Peyer's patch (tissue), 4 donors: ENCODE data around the gene DDX39A.

Source experiments
- POLR2A ChIP-seq, 2 donors: fragments of 450-650 bp; IDR thresholded peaks; one replicate each; pipeline ENCODE4 v1.5.1; 2017; ENCODE audit warnings: antibody characterized with exemption in 2 of 2, mild to moderate bottlenecking in 2 of 2, moderate library complexity in 2 of 2
- TF ChIP-seq, protein P1 (sequence below), 6 experiments: fragments of 450-650 bp in 4 of 6; fragments of 200-600 bp in 2 of 6; sonication (generic) in 1 of 6; IDR thresholded peaks; one replicate each; pipeline ENCODE4 v1.5.1; 2017 to 2019; ENCODE audit warnings: antibody characterized with exemption in 6 of 6, mild to moderate bottlenecking in 3 of 6, moderate library complexity in 1 of 6

DNA sequence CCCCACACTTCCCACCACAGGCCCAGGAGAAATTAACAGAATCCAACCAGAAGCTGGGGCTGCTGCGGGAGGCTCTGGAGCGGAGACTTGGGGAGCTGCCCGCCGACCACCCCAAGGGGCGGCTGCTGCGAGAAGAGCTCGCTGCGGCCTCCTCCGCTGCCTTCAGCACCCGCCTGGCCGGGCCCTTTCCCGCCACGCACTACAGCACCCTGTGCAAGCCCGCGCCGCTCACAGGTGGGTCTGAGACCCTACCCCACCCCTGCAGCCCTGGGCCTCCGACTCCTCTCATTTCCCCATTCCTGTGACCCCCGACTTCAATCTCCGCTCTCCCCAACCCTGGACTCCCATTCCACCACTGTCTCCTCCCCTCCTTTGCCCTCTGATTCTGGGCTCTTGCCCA lies 31.7 kb upstream of the DDX39A start:
- TF ChIP-seq POLR2A (IDR thresholded peaks at IDR 0.05), result no peak
- TF ChIP-seq, protein P1, sequence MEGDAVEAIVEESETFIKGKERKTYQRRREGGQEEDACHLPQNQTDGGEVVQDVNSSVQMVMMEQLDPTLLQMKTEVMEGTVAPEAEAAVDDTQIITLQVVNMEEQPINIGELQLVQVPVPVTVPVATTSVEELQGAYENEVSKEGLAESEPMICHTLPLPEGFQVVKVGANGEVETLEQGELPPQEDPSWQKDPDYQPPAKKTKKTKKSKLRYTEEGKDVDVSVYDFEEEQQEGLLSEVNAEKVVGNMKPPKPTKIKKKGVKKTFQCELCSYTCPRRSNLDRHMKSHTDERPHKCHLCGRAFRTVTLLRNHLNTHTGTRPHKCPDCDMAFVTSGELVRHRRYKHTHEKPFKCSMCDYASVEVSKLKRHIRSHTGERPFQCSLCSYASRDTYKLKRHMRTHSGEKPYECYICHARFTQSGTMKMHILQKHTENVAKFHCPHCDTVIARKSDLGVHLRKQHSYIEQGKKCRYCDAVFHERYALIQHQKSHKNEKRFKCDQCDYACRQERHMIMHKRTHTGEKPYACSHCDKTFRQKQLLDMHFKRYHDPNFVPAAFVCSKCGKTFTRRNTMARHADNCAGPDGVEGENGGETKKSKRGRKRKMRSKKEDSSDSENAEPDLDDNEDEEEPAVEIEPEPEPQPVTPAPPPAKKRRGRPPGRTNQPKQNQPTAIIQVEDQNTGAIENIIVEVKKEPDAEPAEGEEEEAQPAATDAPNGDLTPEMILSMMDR (IDR thresholded peaks at IDR 0.05), result no peak
